ENCODE measurements around the gene ERFL.

The ERFL gene

GRCh38 chr19:41927497-41928192, 604 bp downstream of the ERFL start:
- Histone ChIP-seq H3K9me3 (no peaks in the 10 kb centered on the region), H3K36me3 (no peaks in the 10 kb centered on the region), H3K27me3 (peaks cover 100% of the 10 kb centered on the region), H3K4me1 (ENCODE audit: control insufficient read depth in 1 of 2, insufficient read depth in 1 of 2, low read depth in 1 of 2, low read length in 1 of 2) (peaks cover 7 to 17% of the 10 kb centered on the region in 2 experiments), H3K27ac (no peak overlapping the region), H3K4me3 (ENCODE audit: low read depth in 1 of 2, low read length in 1 of 2) (peak overlapping the region in 1 of 2 experiments; percentile 21)
- TF ChIP-seq CTCF (IDR thresholded peaks at IDR 0.05), result no peak

GRCh38 chr19:41926763-41927496, 1.3 kb downstream of the ERFL start:
- no peak for TF ChIP-seq CTCF (IDR thresholded peaks at IDR 0.05)
- H3K9me3 ChIP-seq, result no peaks in the 10 kb centered on the region
- peaks cover 100% of the 10 kb centered on the region for H3K27me3 ChIP-seq
- H3K36me3 ChIP-seq, result no peaks in the 10 kb centered on the region
- H3K4me3 ChIP-seq (ENCODE audit: low read depth in 1 of 2, low read length in 1 of 2), result no peak overlapping the region
- H3K4me1 ChIP-seq (ENCODE audit: control insufficient read depth in 1 of 2, insufficient read depth in 1 of 2, low read depth in 1 of 2, low read length in 1 of 2), result peaks cover 7 to 17% of the 10 kb centered on the region in 2 experiments
- H3K27ac ChIP-seq, result no peak overlapping the region

GRCh38 chr19:41926028-41926762, 2.1 kb downstream of the ERFL start:
- no peaks in the 10 kb centered on the region for H3K36me3 ChIP-seq
- no peak overlapping the region for H3K27ac ChIP-seq
- H3K27me3 ChIP-seq, result peaks cover 100% of the 10 kb centered on the region
- H3K9me3 ChIP-seq, result no peaks in the 10 kb centered on the region
- peaks cover 7 to 17% of the 10 kb centered on the region in 2 experiments for H3K4me1 ChIP-seq (ENCODE audit: control insufficient read depth in 1 of 2, insufficient read depth in 1 of 2, low read depth in 1 of 2, low read length in 1 of 2)
- no peak for TF ChIP-seq CTCF (IDR thresholded peaks at IDR 0.05)
- H3K4me3 ChIP-seq (ENCODE audit: low read depth in 1 of 2, low read length in 1 of 2), result no peak overlapping the region

GRCh38 chr19:41925208-41926003, 2.8 kb downstream of the ERFL start:
- peaks cover 7 to 17% of the 10 kb centered on the region in 2 experiments for H3K4me1 ChIP-seq (ENCODE audit: control insufficient read depth in 1 of 2, insufficient read depth in 1 of 2, low read depth in 1 of 2, low read length in 1 of 2)
- no peak for TF ChIP-seq CTCF (IDR thresholded peaks at IDR 0.05)
- H3K27me3 ChIP-seq, result peaks cover 100% of the 10 kb centered on the region
- H3K36me3 ChIP-seq, result no peaks in the 10 kb centered on the region
- no peaks in the 10 kb centered on the region for H3K9me3 ChIP-seq
- no peak overlapping the region for H3K4me3 ChIP-seq (ENCODE audit: low read depth in 1 of 2, low read length in 1 of 2)
- no peak overlapping the region for H3K27ac ChIP-seq

Measured in neutrophil (primary cell).